ENCODE results near the gene SNRPD2.
"Not testable (repeated sequence)": the region's sequence is repeated elsewhere in the genome, so short reads cannot be mapped to it uniquely, and the experiment has no call there.

The SNRPD2 gene

GRCh38 chr19:45705115-45705514, 13.4 kb upstream of the SNRPD2 start:
- DNase-seq (ENCODE audit: low read depth, low spot score) = no peak

DNA sequence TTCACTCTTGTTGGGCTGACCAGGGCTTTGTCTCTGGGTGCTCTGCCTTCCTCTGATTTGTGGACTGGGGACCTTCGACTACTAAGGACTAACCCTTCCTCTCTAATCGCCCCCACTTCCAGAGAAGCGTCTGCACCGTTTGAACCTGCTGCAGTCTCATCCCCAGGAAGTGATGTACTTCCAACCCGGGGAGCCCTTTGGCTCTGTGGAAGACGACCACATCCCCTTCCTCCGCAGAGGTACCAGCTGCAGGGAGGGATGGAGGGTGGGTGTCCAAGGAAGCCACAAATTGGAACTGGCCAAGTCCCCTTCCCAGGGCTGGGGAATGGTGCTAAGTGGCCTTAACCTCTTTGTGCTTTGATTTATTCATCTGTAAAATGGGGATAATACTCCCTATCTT, 9.9 kb upstream of the SNRPD2 start:
- DNase-seq (ENCODE audit: low read depth, low spot score) = no peak

DNA sequence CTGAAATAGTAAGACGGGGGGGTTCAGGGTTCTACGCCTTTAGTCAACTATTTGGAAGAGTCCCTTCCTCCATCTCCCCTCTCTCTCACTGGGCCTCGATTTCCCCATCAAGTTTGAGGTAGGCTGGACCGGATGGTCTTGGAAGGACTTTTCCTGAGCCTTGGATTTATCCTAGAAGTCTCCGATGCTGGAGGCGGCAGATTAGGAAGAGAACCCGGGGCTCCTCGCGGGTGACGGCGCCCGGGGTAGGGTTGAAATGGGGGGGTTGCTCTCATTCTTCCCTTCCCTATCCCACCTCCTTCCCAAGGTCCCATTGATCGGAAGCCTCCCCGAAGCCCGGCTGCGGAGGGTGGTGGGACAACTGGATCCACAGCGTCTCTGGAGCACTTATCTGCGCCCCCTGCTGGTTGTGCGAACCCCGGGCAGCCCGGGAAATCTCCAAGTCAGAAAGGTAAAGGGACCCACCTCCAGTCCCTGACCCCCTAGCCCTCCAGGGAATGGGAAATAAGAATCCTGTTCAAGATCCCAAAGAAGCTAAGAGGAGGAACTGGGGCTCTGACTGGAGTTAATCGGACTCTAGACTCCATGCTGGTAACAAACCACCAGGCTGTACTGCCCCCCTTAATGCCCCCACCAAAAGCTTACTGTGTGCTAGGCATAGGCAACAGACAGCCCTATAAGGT, 1.5 kb upstream of the SNRPD2 start:
- peak; percentile 32 for DNase-seq (ENCODE audit: low read depth, low spot score)

DNA sequence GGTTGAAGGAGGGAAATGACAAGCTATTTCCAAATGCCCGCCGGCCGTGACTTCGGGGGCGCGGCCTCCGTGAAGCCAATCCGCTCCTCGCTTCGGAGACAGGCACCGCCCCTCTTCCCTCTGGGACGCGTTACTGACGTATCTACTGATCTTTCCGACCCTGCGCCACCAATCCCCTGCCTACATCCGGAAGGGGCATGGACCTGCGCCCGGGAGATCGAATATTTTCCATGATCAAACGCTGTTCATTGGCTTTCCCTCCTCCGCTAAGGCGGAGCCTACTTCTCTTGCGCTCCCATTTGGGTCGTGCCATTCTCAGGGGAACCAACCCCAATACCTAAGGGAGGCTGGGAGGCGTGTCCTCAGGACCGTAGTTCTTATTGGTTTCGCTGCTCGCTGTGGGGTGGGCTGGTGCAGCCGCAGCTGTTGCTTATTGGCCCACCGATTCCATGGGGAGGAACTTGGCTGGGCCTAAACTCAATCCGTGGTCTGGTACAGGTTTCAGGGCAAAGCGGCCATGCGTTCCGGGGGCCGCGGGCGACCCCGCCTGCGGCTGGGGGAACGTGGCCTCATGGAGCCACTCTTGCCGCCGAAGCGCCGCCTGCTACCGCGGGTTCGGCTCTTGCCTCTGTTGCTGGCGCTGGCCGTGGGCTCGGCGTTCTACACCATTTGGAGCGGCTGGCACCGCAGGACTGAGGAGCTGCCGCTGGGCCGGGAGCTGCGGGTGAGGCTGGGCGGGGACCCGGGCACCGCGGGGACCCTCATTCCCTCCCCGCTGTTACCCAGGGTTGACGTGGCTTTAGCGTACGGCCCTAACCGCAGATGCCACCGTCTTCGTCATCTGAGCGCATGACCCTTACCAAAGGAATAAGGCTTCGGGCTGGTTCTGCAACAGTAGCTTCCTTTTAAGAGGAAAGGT, 693 bp upstream of the SNRPD2 start, which contains the start of gene QPCTL:
TSS of gene QPCTL (plus strand) at position 480 of the 919 bp plus-strand sequence. CDS start at position 518, 38 bp downstream.
- peak; percentile 99 for DNase-seq (ENCODE audit: low read depth, low spot score)

DNA sequence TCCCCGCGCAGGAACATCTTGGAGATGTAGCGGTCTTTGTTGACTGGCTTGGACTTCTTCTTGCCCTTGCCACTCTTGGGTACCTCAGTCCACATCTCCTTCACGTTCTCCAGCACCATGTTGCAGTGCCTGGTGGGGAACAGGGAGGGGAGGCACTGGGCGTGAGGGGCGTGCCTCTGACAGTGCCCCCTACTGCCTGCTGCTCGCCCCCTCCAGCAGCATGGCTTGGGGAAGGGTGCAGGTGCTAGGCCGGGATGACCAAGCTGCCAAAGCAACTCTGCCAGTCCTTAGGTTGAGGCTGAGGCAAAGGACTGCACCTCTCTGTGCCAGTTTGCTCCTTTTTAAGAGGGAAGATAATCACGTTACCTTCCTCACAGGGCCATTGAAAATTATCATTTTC, 4.2 kb downstream of the SNRPD2 start:
- DNase-seq (ENCODE audit: low read depth, low spot score) = no peak

GRCh38 chr19:45685045-45685444, 6.7 kb downstream of the SNRPD2 start:
- DNase-seq (ENCODE audit: low read depth, low spot score) = not testable (repeated sequence)

DNA sequence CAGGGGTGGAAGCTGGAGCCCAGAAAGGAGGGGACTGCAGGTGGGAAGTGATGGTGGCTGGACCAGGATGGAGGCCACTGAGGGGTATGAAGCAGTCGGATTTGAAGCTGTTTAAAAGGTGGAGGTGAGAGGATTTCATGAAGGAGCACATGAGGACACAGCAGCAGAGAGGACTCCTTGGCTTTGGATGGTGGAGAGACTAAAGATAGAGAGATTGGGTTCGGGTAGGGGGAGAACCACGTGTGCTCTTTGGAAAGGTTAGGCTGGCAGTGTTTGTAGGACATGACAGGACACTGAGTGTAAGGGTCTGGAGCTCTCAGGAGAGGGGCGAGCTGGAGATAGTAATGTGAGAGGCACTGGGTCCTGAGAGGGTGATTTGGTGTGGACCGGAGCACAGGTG, 8.8 kb downstream of the SNRPD2 start:
- DNase-seq (ENCODE audit: low read depth, low spot score) = no peak

DNA sequence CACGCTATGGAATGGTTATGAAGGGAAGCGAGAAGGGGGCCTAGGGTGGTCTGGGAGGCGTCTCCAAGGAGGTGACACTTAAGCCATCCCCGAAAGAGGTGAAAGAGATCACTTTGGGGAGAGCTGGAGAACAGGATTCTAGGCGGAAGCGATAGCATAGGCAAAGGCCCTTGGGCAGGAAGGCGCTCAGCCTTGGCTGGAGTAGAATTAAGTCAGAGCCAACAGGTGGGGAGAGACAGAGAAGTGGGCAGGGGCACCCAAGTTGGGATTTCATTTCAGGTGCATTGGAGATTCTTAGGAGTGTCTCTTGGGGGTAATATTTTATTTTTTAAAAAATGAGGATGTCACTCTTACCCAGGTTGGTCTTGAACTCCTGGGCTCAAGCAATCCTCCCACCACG, 9.6 kb downstream of the SNRPD2 start:
- no peak for DNase-seq (ENCODE audit: low read depth, low spot score)

GRCh38 chr19:45681391-45682015, 10.2 kb downstream of the SNRPD2 start:
- peak; percentile 40 for DNase-seq (ENCODE audit: low read depth, low spot score)

GRCh38 chr19:45677351-45678230, 14.2 kb downstream of the SNRPD2 start:
- DNase-seq (ENCODE audit: low read depth, low spot score) = peak; percentile 21

DNA sequence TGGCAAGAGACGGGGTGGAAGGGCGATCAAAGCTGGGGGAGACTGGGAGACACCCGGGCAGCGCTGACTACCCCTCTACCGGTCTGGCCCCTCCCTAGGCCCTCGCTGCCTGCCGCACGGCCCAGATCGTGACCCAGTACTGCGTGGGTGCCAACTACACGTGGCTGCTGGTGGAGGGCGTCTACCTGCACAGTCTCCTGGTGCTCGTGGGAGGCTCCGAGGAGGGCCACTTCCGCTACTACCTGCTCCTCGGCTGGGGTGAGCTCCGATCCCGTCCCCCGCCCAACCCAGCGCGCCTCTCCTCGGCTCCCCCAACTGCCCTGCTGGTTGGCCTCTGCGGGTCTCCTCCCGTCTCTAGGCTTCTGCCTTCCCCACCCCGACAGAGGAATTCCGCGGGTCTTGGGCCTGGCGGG, 14.9 kb downstream of the SNRPD2 start:
- no peak for DNase-seq (ENCODE audit: low read depth, low spot score)

DNA sequence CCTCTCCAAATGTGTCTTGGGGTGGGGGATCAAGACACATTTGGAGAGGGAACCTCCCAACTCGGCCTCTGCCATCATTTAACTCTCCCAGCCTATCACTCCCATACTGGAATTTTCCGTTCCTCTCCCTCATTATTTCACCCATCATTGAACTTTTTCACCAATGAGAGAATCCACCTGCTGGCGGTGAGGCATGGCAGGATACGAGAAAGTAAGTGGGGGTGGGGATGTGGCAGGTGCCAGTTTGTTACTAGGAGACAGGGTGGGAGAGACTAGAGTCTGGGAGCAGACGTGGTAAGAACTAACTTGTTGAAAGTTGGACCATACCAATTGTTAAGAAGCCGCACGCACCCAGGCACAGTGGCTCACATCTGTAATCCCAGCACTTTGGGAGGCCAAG, 16.8 kb downstream of the SNRPD2 start:
- DNase-seq (ENCODE audit: low read depth, low spot score) = no peak

- no peak for DNase-seq (ENCODE audit: low read depth, low spot score)
Measured at GRCh38 chr19:45670670-45671453, 20.9 kb downstream of the SNRPD2 start.

- no peak for DNase-seq (ENCODE audit: low read depth, low spot score)
Measured at GRCh38 chr19:45668342-45668871, 23.3 kb downstream of the SNRPD2 start.

DNA sequence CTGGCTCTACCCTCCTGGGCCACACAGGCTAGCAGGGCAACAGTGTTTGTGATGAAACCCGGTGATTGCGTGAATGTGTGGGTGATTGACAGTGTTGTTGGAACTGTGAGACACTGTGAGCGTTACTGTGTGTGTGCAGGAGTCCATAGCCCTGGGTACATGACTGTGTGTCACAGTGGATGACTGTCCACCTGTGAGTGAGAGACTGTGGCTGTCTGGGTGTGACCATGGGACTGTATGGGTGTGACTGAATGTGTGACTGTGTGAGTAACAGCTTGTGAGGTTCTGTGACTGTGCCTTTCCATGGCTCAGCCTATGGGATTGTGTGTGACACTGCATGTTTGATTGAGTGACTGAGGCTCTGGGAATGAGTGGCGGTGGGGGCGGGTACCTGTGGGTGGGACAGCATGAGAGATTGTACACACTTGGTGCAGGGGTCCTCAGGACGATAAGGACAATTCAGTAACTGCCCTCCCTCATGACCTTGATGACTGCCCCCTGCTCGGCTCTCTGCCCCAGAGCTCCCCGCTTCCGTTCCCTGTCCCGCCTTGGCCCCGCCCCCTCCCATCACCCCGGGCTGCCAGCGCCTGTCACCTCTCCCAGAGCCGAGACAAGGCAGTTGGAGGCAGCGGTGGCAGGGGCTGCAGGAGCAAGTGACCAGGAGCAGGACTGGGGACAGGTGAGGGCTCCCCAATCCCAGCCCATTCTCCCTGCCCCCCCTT, 24.0 kb downstream of the SNRPD2 start, which contains the start of gene GIPR:
TSS of gene GIPR (plus strand) at position 602 of the 722 bp plus-strand sequence. CDS start 1,300 bp downstream, outside the sequence.
- no peak for DNase-seq (ENCODE audit: low read depth, low spot score)

DNA sequence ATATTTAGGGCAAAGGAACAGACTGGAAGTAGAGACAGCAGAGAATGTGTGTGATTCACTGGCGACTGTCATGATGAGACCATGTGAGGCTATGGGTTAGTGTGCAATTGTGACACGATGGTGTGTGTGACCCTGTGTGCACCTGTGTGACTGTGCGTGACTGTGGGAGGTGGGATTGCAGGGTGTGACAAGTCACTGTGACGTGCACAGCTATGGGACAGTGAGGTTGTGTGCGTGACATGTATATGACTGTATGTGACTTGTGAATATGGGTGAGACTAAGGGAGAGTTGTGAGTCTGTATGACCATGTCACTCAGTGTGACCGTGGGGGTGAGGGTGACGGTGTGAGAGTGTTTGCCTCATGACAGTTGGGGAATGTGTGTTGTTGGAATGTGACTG, 27.2 kb downstream of the SNRPD2 start:
- no peak for DNase-seq (ENCODE audit: low read depth, low spot score)

GRCh38 chr19:45663800-45664199, 28.0 kb downstream of the SNRPD2 start:
- DNase-seq (ENCODE audit: low read depth, low spot score) = no peak

DNA sequence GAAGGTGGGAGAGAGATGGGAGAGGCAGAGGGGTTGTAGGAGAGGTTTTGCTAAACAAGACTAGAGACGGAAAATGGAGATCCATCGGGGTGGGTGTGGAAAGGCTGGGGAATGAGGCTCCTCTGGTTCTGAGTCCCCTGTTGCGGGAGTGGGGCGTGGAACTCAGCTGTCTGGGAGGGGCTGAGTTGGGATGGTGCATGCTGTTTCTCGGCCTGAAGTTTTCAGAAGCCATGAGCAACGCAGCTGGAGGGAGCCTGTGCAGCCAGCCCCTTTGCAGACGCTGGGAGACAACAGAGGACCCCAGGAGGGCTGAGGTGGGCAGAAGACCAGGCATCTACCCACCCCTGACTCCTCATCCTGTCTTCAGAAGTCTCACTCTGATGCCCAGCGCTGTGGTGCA, 31.1 kb downstream of the SNRPD2 start:
- DNase-seq (ENCODE audit: low read depth, low spot score) = no peak

DNA sequence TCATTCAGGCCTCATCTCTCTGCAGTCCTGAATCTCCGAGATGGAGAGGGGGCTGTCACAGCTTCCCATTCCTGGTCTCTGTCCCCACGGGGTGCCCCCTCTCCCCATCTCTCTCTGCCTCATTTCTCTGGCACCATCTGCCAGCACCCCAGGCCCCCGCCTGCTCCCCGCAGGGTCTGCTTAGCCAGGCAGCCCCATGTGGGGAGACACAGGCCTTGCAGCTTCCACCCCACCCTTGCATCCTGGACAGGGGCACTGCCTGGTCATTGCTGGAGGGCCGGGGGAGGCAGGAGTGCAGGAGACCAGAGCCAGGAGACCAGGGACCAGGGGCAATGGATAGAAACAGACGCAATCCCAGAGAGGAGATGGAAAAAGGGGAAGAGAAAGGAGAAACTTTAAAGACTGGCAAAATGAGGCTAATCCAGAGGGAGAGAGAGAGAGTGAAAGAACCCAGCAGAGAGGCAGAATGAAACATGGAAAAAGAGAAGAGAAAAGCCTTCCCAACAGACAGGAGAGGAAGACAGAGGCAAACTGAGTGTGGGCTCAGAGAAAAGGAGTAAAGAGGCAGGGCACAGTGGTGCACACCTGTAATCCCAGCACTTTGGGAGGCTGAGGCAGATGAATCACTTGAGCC, 32.5 kb downstream of the SNRPD2 start:
- DNase-seq (ENCODE audit: low read depth, low spot score) = no peak

Data from smooth muscle cell of the brain vasculature (primary cell).